AG04450 (cell line): Measurements from ENCODE around the gene SCUBE3. TPM values are rescaled to one million over a fixed set of nuclear protein-coding genes. Genes with fewer than 3 reads are reported as not detected.

Experiments
- CTCF ChIA-PET: fragments of 300-600, 350-600 bp; formaldehyde crosslinking; extraction: SDS; loops from one replicate; lab custom pipeline; 2022; ENCODE audit warnings: antibody characterized with exemption, inconsistent platforms; lab: Charles Lee
- POLR2A ChIA-PET: fragments of 350-600 bp; formaldehyde crosslinking; extraction: SDS; loops from one replicate; lab custom pipeline; 2021; ENCODE audit warnings: antibody characterized with exemption, inconsistent platforms; lab: Yijun Ruan, JAX
- DNase-seq: peaks from one replicate; pipeline ENCODE4 v3.0.0-alpha.2; 2011; ENCODE audit warnings: low read depth, low spot score
- H3K27ac ChIP-seq: one replicate; pipeline ENCODE4 v1.5.1; 2012; ENCODE audit warnings: low read depth, low read length, control low read depth
- H3K27me3 ChIP-seq: one replicate; pipeline ENCODE4 v1.6.0; 2012; ENCODE audit warnings: low read length; ENCODE audit not compliant: control insufficient read depth, insufficient read depth
- H3K4me3 ChIP-seq: 2 replicates; pipeline ENCODE4 v1.5.1; 2011; ENCODE audit warnings: mild to moderate bottlenecking, low read depth, low read length, control low read depth
- H3K9me3 ChIP-seq: 2 replicates; pipeline ENCODE4 v1.5.1; 2012; ENCODE audit warnings: low read length; ENCODE audit not compliant: control insufficient read depth, insufficient read depth
- polyA minus RNA-seq: library from RNA; depleted of rRNA, polyadenylated mRNA; stranded (reverse); fragments of >200 nt; gene quantifications from 2 replicates; pipeline ENCODE4 v1.2.3, GENCODE V29; 2011; rRNA and poly(A)+ RNA removed
- polyA plus RNA-seq: library from polyadenylated mRNA; depleted of rRNA; stranded (reverse); fragments of >200 nt; gene quantifications from 2 replicates; pipeline ENCODE4 v1.2.3, GENCODE V29; 2011; rRNA removed
- TF ChIP-seq, protein P1 (sequence below): IDR thresholded peaks from 2 replicates; pipeline ENCODE4 v1.5.1; 2011; ENCODE audit warnings: low read depth, low read length, control low read depth, inconsistent platforms

The SCUBE3 gene
- polyA plus RNA-seq (6.7 and 7.7 TPM in 2 replicates), polyA minus RNA-seq (8.0 and 10.3 TPM in 2 replicates)

DNA sequence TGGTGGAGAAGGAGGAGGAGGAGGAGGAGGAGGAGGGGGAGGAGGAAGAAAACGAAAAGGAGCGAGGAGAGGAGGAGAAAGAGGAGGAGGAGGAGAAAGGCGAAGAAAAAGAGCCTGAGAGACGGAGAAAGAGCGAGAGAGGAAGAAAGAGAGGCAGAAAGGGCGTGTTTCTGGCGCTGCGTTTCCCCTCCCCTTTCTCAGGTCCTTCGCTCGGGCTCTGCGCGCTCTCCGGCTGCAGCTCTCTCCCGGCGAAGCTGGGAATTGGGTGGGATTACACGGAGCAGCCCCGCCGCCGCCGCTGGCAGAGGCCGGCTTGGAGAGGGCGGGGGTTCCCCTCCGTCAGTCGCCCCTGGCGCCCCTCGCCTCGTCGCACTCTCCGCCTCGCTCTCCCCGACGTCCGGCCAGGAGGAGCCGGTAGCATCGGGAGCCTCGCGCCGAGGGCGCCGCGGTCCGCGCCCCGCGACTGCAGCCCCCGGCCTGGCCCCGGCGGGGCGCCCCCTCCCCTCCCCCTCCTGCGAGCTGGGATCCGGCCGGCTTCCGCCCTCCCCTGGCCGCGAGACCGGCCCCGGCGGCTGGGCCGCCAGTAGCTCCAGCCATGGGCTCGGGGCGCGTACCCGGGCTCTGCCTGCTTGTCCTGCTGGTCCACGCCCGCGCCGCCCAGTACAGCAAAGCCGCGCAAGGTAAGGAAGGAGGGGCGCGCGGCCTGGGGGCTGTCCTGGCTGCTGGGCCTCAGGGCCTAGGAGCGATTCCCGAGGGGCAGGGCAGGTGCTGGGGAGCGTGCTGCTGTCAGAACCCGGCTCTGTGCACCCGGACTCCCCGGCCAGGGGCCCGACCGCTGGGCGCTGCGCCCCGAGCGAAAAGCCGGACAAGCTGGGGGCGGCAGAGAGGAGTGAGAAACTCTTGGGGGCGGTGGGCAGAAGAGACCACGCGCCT, at the start of gene SCUBE3:
Gene SCUBE3, plus strand, starts transcription at position 133 of the 933 bp plus-strand sequence. Its CDS starts 463 bp downstream, at position 596.
- ChIA-PET POLR2A (interaction anchor here (0.6 to 1.4 kb wide), 2 partner anchors 74 to 235 kb away, joined by 3 to 4 read pairs; no protein-coding TSS in a partner anchor), CTCF (interaction anchor here (0.5 to 6.3 kb wide), 4 partner anchors 9 to 232 kb away, joined by 3 to 39 read pairs (median 4); no protein-coding TSS in a partner anchor)
- Histone ChIP-seq H3K27me3 (peaks cover 19% of the 10 kb centered on the region), H3K4me3 (peak within 1 kb of the TSS; percentile 65), H3K27ac (no peak within 1 kb of the TSS), H3K9me3 (no peaks in the 10 kb centered on the region; the same call in 1 of the 2 replicates)
- TF ChIP-seq, protein P1, sequence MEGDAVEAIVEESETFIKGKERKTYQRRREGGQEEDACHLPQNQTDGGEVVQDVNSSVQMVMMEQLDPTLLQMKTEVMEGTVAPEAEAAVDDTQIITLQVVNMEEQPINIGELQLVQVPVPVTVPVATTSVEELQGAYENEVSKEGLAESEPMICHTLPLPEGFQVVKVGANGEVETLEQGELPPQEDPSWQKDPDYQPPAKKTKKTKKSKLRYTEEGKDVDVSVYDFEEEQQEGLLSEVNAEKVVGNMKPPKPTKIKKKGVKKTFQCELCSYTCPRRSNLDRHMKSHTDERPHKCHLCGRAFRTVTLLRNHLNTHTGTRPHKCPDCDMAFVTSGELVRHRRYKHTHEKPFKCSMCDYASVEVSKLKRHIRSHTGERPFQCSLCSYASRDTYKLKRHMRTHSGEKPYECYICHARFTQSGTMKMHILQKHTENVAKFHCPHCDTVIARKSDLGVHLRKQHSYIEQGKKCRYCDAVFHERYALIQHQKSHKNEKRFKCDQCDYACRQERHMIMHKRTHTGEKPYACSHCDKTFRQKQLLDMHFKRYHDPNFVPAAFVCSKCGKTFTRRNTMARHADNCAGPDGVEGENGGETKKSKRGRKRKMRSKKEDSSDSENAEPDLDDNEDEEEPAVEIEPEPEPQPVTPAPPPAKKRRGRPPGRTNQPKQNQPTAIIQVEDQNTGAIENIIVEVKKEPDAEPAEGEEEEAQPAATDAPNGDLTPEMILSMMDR, result no peak
- no peak for DNase-seq

DNA sequence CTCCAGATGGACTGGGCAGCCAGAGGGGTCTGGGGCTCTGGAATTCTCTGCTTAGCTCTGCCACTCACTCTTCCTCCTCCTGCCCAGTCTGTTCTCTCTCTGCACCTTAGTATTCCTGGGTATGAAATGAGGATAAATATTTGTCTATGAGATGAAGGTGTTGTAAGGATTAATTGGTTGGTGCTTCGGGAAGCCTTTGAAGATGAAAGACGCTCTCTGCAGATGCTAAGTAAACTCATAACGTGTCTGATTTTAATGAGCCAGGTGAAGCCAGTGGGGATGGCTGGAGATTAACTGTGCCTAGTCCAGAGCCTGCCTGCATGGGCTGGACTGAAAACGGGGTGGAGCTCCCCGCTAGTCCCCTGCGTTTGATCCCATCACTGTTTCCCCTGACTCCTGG, 49.5 kb upstream of the SCUBE3 start:
- CTCF ChIA-PET, result no interaction called here
- no peak overlapping the region for H3K4me3 ChIP-seq
- POLR2A ChIA-PET, result no interaction called here
- no peaks in the 10 kb centered on the region for H3K9me3 ChIP-seq
- no peak for DNase-seq
- TF ChIP-seq, protein P1, result no peak
- no peaks in the 10 kb centered on the region for H3K27me3 ChIP-seq
- H3K27ac ChIP-seq, result no peak overlapping the region

DNA sequence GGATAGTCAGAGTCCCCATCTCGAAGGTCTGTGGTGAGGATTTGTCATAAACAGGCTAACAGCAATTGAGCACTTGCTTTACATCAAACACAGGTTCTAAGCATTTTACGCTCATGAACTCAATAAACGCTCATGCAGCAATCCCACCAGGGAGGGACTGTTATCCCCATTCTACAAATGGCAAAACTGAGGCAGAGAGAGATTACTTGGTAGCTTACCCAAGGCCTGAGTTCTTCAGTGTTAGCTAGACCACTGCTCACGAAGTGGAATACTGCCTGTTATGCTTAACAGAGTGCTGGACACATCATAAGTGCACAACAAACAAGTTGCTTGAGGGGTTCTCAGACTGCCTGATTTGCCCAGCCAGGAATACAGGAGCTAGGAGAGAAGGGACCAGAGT, 48.9 kb upstream of the SCUBE3 start:
- H3K9me3 ChIP-seq, result no peaks in the 10 kb centered on the region
- no peak overlapping the region for H3K4me3 ChIP-seq
- ChIA-PET CTCF (interaction anchor here (0.8 to 1.2 kb wide), 5 partner anchors 14 to 76 kb away, joined by 3 to 4 read pairs (median 3); no protein-coding TSS in a partner anchor), POLR2A (interaction anchor here (0.6 kb wide), 1 partner anchor 90 kb away, joined by 4 read pairs; no protein-coding TSS in a partner anchor)
- TF ChIP-seq, protein P1, result no peak
- DNase-seq, result no peak
- H3K27me3 ChIP-seq, result no peaks in the 10 kb centered on the region
- peak overlapping the region; percentile 92 for H3K27ac ChIP-seq

DNA sequence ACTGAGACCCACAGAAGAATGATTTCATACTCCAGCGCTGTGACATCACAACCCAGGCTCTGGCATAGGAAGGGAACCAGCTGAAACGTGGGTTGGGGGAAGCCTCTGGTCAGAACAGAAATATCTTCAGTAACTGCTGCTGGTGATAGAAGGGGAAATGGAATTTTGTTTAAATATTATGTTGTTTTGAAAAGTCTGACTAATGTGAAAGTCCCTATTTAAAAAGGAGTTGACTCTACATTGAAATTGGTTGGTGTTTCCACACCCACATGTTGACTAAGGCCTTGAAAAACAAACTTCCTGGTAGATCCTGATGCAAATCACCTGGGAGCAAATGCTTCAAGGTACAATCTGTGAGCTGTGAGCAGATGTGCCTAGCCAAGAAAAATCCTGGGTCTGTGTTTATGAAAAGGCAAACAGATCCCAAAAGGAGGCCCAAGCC, 48.1 kb upstream of the SCUBE3 start:
- no peak for DNase-seq
- TF ChIP-seq, protein P1, result no peak
- Histone ChIP-seq H3K27me3 (no peaks in the 10 kb centered on the region), H3K4me3 (no peak overlapping the region), H3K27ac (peak overlapping the region; percentile 92), H3K9me3 (no peaks in the 10 kb centered on the region)
- POLR2A ChIA-PET, result interaction anchor here (0.6 kb wide), 1 partner anchor 89 kb away, joined by 4 read pairs; no protein-coding TSS in a partner anchor
- CTCF ChIA-PET, result interaction anchor here (0.8 to 1.2 kb wide), 5 partner anchors 14 to 75 kb away, joined by 3 to 4 read pairs (median 3); no protein-coding TSS in a partner anchor
